Fibroblast of gingiva (primary cell): ENCODE data around the gene KCNK2.

Experiments used
- DNase-seq: peaks from one replicate; pipeline ENCODE4 v3.0.0-alpha.2; 2011; ENCODE audit warnings: low read depth

KCNK2 gene

DNA sequence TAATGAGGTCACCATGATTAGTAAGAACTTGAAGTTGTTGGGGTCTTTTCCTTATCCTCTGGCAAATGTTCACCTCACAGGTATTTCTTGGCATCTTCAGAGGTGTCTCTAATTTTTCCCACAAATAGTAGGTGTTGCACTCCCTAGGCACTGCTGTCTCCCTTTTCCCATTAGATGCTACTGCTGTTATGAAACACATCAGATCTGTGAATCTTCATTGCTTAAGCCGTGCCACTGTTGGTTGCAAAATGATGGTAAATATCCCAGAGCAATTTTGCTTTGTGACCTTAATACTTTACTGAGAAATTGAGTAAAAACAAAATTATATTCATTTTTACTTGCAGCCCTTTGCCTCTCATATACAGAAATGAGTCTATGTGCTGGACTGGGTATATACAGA is 169.6 kb downstream of the KCNK2 start:
- DNase-seq: no peak

DNA sequence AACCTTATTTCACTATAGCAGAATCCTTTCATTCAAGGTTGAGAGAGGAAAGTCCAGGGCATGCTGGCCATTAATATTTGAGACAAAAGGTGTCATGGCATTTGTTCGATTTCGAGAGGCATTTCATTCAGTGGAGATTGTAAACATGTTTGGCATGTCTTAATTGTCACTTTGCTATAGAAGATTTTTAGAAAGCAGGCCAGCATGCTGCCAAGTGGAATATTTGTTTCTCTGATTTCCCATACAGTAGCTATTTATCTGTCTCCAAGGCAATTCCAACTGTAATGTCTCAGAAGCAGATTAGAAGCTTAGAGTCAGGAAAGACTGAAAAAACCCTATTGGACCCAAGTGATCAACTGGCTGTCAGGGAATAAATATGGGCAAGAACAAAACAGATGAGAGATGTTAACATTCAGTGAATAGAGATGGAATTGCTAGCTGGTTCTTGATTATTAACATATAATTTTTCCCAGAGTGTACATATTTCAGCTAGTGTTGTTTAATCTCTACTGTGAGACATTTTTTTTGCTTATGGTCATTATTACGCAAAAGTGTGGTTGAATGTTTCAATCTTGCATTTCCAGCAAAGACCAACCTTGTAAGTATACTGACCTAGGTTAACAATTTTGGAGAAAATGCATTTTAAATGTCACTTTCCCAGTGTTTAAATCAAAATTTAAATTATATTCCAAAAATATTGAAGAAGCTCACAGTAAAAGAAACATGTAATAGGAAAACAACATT is 174.6 kb downstream of the KCNK2 start:
- DNase-seq: peak; percentile 28

DNA sequence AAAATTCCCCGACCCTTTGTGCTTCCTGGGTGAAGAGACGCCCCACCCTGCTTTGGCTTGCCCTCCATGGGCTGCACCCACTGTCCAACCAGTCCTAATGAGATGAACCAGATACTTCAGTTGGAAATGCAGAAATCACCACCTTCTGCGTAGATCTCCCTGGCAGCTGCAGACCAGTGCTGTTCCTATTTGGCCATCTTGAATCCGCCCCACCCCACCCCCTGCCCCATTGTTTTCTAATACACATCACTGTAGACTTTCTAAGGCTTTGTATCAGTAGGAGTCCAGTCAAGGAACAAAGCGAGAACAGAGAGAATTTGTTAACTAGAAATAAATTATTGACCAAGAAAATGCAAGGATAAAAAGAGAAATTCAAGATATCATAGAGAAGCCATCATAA is 178.2 kb downstream of the KCNK2 start:
- DNase-seq: no peak

DNA sequence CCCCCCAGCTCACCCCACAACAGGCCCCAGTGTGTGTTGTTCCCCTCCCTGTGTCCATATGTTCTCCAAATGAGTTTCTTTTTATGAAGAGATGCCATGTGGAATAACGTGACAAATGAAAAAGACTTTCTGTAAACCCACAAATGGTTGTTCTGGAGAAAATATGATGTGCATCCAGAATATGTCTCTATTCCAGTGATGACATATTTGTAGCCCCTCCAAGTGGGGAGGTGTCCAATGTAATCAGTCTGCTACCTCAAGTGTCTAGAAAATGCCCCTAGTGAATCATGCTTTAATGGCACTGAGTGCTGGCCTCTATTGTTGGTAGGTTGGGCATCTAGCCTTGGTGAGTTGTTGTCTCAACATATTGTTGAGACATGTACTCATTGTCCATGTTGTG is 179.6 kb downstream of the KCNK2 start:
- DNase-seq: no peak

DNA sequence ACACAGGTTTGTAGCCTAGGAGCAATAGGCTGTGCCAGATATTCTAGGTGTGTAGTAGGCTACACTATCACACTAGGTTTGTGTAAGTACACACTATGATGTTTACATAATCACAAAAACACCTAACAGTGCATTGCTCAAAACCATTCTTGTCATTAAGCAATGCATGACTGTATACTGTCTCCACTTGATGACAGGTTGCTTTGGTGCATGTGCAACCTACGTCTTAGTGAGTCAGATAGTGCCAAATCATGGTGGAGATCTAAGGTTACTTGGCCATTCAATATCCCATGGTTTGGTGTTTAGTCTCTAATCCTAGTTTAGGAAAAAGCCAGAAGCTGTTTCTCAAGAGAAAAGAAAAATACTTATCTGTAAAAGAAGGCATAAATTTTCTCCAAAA is 181.1 kb downstream of the KCNK2 start:
- no peak for DNase-seq

DNA sequence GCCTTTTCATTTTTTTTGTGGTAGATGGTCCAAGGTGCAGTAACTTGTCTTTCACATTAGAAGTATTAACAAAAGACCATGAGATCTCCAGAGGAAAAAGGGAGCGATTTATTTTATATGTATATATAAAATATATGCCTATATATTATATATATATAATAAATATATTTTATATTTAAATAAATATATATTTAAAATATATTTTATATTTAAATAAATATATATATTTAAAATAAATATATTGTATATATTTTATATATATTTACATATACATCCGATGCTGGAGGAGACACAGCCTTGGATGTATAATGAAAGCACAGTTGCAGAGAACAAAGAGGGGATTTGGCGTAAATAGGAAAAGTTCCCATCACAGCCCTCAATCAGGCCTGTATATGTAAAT is 182.1 kb downstream of the KCNK2 start:
- no peak for DNase-seq

DNA sequence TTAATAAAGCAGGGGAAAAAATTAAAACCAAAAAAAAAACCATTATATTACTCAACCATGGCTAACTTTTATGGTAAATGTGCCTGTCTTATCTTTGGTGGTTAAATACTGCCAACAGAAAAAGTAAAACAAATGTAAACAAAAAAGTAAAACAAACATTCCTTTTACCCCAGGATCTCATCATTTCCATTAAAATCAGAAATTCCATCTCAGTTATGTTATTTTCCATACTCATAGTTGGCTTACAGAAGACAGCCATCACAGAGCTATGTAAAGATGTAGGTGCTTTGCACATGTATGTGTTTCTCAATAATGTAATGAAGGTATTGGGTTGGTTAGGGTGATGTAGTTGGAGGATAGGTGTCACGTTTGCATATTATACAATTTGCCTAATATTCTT is 185.0 kb downstream of the KCNK2 start:
- no peak for DNase-seq

DNA sequence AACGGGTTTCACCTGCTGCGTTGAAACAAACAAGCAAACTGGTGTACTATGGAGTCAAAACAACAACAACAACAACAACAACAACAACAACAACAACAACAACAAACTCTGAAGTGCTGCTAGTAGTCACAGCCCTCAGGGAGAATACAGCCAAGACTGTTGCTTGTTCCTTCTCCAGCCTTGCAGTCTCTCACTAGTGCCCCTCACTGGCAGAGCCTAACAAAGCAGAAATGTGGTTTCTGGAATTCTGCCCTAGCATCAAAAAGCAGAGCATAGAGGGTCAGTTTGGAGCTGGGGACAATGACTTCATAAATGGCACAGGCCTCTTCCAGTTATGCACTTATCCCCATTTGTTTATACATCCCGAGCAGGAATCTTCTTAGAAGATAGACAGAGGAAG is 187.4 kb downstream of the KCNK2 start:
- DNase-seq: no peak

DNA sequence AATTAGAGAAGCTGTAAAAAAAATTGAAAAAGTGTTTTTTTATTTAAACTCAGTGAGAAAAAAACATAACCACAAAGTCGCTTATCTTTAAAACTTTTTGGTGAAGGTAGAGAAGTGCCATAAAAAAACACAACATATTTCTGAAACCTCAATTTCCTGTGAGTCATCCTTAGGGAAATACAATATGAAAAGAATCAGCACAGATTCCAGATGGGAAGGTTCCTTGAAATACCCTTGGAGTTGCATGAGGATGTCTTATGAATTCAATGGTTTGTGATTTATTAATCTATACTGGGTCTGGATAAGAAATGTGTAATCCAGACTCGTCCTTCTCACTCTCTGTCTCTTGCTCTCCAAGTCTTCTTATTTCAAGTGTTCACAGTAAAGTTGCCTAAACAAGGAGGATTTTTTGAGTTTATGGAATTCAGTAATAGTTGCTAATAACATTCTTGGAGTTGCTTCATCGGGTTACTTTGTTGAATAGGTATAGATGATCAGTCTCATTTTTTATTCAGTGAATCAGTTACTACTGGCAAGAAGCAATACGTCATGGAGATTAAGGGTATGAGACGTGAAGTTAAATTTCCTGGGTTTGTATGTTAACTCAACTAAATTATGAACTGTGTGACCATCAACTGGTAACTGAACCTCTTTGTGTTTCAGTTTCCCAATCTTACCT is 191.4 kb downstream of the KCNK2 start:
- DNase-seq: peak; percentile 32

DNA sequence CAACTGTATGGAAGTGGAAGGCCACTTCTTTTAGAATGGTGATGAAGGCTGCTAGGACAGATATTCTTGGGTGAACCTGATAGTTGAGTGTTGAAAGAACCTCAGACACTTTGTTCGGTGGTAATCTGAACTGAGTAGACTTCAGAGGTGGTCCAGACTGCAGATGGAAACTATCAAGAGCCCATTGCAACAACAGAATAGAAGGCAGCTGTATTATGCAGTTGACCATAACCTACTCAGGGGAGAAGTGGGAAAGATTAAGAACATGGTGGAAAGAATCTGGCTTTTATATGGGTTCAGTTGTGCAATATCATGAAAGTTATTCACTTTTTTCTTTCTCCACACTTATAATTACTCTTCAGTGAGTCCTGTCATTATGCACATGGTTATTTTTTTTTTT is 194.0 kb downstream of the KCNK2 start:
- no peak for DNase-seq

DNA sequence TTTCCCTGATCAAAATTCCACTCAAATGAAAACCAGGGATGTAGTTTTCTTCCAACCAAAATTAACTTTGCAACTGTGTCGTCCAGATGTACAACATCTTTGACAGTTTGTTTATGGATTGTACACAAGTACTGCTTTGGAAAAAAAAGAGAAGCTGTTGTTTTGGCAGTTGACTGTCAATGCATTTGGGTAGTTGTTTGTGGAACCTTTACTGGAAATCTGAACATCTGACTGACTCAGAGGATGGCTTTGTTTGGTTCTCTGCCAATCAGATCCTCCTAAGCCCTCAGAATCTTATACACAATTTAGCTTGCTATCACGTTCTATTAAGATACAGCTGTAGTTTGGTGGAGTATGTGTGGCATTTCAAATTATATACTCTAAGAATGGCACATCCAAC is 195.0 kb downstream of the KCNK2 start:
- DNase-seq: peak; percentile 68

DNA sequence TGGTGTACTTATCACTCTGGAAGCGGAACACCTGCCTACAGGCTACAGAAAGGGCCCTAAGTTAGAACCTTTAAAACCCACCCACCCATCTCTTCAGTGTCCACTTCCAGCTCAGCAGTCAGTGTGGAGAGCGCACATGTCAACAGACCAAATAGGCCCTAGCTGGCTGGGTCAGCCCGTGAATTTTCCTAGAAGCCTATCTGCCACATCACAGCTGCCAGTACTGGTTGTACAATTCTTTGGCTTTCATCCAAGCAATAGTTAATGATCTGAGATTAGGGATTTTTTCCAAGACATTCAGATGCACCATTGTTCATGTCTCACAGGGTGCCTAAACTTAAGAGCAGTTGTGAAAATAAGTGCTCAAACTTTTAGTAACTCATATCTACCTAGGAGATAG is 197.1 kb downstream of the KCNK2 start:
- DNase-seq: no peak

DNA sequence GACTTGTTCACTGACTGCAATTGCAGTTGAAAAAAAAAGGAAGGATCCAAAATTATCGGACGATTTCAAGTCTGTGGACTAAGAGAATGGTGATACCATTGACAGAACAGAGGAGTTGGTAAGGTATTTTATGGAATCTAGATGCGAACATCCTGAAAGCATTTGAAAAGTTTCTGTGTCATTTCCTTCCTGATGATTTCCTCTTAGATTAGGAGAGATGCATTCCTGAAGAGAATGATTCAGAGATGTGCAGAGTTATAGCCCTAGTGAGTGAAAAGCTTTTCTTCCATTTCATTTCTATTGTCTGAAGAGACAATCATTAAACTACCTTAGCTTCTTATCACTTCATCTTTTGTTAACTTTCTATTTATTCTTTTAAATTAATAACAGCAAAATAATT is 200.0 kb downstream of the KCNK2 start:
- DNase-seq: no peak

DNA sequence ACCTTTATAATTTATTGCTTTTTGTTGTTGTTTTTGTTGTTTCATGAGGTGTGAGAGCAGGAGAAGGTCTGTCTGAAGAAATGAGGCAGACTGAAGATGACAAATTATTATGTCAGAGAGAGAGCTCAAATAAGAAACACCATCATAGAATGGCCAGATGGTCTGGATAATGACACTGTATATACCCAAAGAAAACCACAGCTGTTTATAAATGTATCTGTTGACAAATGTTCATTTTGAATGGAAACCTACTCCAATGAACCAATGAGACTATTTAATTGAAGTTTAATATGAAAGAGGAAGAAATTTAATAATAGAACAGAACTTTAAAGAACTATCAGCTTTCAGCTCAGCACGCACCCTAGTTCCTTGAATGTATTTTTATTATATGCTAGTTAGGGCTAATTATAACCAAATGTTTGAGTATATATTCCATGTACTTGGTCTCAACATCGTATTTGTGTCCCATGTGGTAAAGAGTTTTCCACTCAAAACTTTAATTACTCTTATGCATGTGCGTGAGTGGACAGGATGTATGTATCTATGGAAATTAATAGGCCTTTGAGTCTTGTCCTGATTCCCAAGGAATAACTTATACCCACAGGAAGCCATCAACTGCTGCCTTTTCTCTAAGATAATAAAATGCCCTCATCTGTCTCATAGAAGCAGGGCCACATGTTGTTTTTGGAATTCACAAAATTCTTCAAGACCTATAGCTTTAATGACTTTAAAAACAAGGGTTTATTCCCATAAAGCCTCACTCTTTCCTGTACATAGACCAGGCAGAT is 202.7 kb downstream of the KCNK2 start:
- no peak for DNase-seq
